MM.1S (cell line): ENCODE data around the gene ACER1.

ENCODE experiments used
- DNase-seq: peaks from one replicate; pipeline ENCODE4 v3.0.0-alpha.2; 2015
- H2AFZ ChIP-seq: fragments of 300-600 bp; sonication (generic); 2 replicates; pipeline ENCODE4 v1.6.0; 2016; ENCODE audit warnings: antibody characterized with exemption, low read length
- H3F3A ChIP-seq: fragments of 300-600 bp; sonication (generic); 2 replicates; pipeline ENCODE4 v1.6.1; 2016; ENCODE audit warnings: mild to moderate bottlenecking, antibody characterized with exemption, low read length, moderate library complexity, mixed read lengths; ENCODE audit not compliant: insufficient read depth
- H3K27ac ChIP-seq: fragments of 300-600 bp; sonication (generic); 2 replicates; pipeline ENCODE4 v1.5.1; 2016; ENCODE audit warnings: mild to moderate bottlenecking, low read length
- H3K27me3 ChIP-seq: fragments of 300-600 bp; sonication (generic); replicated peaks from 2 replicates; pipeline ENCODE4 v1.6.0; 2016; ENCODE audit warnings: low read length; ENCODE audit not compliant: insufficient read depth
- H3K36me3 ChIP-seq: fragments of 300-600 bp; sonication (generic); replicated peaks from 2 replicates; pipeline ENCODE4 v1.6.1; 2016; ENCODE audit warnings: mild to moderate bottlenecking, low read length, mixed read lengths; ENCODE audit not compliant: insufficient read depth
- H3K4me1 ChIP-seq: fragments of 300-600 bp; sonication (generic); 2 replicates; pipeline ENCODE4 v1.6.1; 2016; ENCODE audit warnings: low read length, mixed read lengths
- H3K4me2 ChIP-seq: fragments of 300-600 bp; sonication (generic); 2 replicates; pipeline ENCODE4 v1.6.0; 2016; ENCODE audit warnings: low read depth, low read length
- H3K4me3 ChIP-seq: fragments of 300-600 bp; sonication (generic); 2 replicates; pipeline ENCODE4 v1.5.1; 2016; ENCODE audit warnings: low read length, mixed read lengths
- H3K79me2 ChIP-seq: fragments of 300-600 bp; sonication (generic); 2 replicates; pipeline ENCODE4 v1.6.1; 2016; ENCODE audit warnings: mixed run types, low read length, mixed read lengths
- H3K9ac ChIP-seq: fragments of 300-600 bp; sonication (generic); 2 replicates; pipeline ENCODE4 v1.6.1; 2016; ENCODE audit warnings: low read length, mixed read lengths
- H3K9me2 ChIP-seq: fragments of 300-600 bp; sonication (generic); replicated peaks from 2 replicates; pipeline ENCODE4 v1.6.1; 2016; ENCODE audit warnings: mild to moderate bottlenecking, low read length, mixed read lengths; ENCODE audit not compliant: insufficient read depth
- H3K9me3 ChIP-seq: fragments of 300-600 bp; sonication (generic); replicated peaks from 2 replicates; pipeline ENCODE4 v1.6.1; 2016; ENCODE audit warnings: mild to moderate bottlenecking, low read length, mixed read lengths; ENCODE audit not compliant: insufficient read depth
- H4K20me1 ChIP-seq: fragments of 300-600 bp; sonication (generic); 2 replicates; pipeline ENCODE4 v1.6.1; 2016; ENCODE audit warnings: mild to moderate bottlenecking, low read length, moderate library complexity, mixed read lengths; ENCODE audit not compliant: insufficient read depth
- CTCF ChIP-seq: fragments of 300-600 bp; sonication (generic); IDR thresholded peaks from 2 replicates; pipeline ENCODE4 v1.5.1; 2016; ENCODE audit warnings: antibody characterized with exemption, low read length, mixed read lengths
- EZH2 ChIP-seq: fragments of 300-600 bp; sonication (generic); optimal IDR thresholded peaks from 2 replicates; pipeline ENCODE3; 2017; ENCODE audit warnings: low read depth, mild to moderate bottlenecking, antibody characterized with exemption, low read length, mixed read lengths
- EZH2phosphoT487 ChIP-seq: fragments of 300-600 bp; sonication (generic); IDR thresholded peaks from 2 replicates; pipeline ENCODE4 v1.6.1; 2018; ENCODE audit warnings: antibody characterized with exemption, low read length

Gene ACER1

GRCh38 chr19:6297202-6297601 lies 36.2 kb downstream of the ACER1 start:
- Histone ChIP-seq H3K9me3 (no peaks in the 10 kb centered on the region), H3K4me2 (no peak overlapping the region), H3K27ac (no peak overlapping the region), H3K9me2 (no peaks in the 10 kb centered on the region), H3K9ac (no peak overlapping the region), H3K79me2 (no peaks in the 10 kb centered on the region), H4K20me1 (no peaks in the 10 kb centered on the region), H3F3A (no peaks in the 10 kb centered on the region), H3K4me1 (no peaks in the 10 kb centered on the region), H3K27me3 (peaks cover 45% of the 10 kb centered on the region), H3K4me3 (no peak overlapping the region), H3K36me3 (no peaks in the 10 kb centered on the region), H2AFZ (no peak overlapping the region)
- TF ChIP-seq EZH2phosphoT487 = no peak
- no peak for TF ChIP-seq CTCF
- no peak for TF ChIP-seq EZH2
- peak; percentile 43 for DNase-seq

GRCh38 chr19:6292006-6292405 lies 41.4 kb downstream of the ACER1 start:
- H2AFZ ChIP-seq = no peak overlapping the region
- H3F3A ChIP-seq = no peaks in the 10 kb centered on the region
- no peak for DNase-seq
- no peak overlapping the region for H3K4me2 ChIP-seq
- H3K4me3 ChIP-seq = no peak overlapping the region
- H3K27me3 ChIP-seq = peaks cover 63% of the 10 kb centered on the region
- no peaks in the 10 kb centered on the region for H3K9me2 ChIP-seq
- 0 out of 2 replicates have a peak, but pooled peaks cover 5% of the 10 kb centered on the region for H3K9me3 ChIP-seq
- no peaks in the 10 kb centered on the region for H4K20me1 ChIP-seq
- no peak overlapping the region for H3K9ac ChIP-seq
- no peaks in the 10 kb centered on the region for H3K36me3 ChIP-seq
- H3K27ac ChIP-seq = no peak overlapping the region
- H3K4me1 ChIP-seq = no peaks in the 10 kb centered on the region
- H3K79me2 ChIP-seq = no peaks in the 10 kb centered on the region
- TF ChIP-seq EZH2phosphoT487 = no peak
- TF ChIP-seq EZH2 = no peak
- no peak for TF ChIP-seq CTCF

GRCh38 chr19:6288737-6289136 lies 44.7 kb downstream of the ACER1 start:
- Histone ChIP-seq H3K9me3 (0 out of 2 replicates have a peak, but pooled peaks cover 5% of the 10 kb centered on the region), H3K27ac (no peak overlapping the region), H3K36me3 (no peaks in the 10 kb centered on the region), H3K9ac (no peak overlapping the region), H3K27me3 (peaks cover 57% of the 10 kb centered on the region), H4K20me1 (no peaks in the 10 kb centered on the region), H3K9me2 (no peaks in the 10 kb centered on the region), H3F3A (no peaks in the 10 kb centered on the region), H3K4me1 (no peaks in the 10 kb centered on the region), H3K79me2 (no peaks in the 10 kb centered on the region), H3K4me3 (no peak overlapping the region), H2AFZ (no peak overlapping the region), H3K4me2 (no peak overlapping the region)
- TF ChIP-seq CTCF (no peak), EZH2phosphoT487 (no peak), EZH2 (no peak)
- no peak for DNase-seq
